Mammary epithelial cell (primary cell): ENCODE measurements around the gene SMTNL1.

ENCODE experiments used
- CTCF ChIP-seq, 2 donors: IDR thresholded peaks in 1 of 2; conservative IDR thresholded peaks in 1 of 2; 2 replicates each; pipeline ENCODE4 v1.5.1; 2011 to 2012; ENCODE audit warnings: inconsistent platforms in 2 of 2, low read length in 2 of 2, mild to moderate bottlenecking in 2 of 2, control low read depth in 1 of 2, low read depth in 1 of 2; ENCODE audit not compliant: insufficient read depth in 1 of 2; ENCODE audit errors: extremely low read depth in 1 of 2
- EZH2 ChIP-seq: IDR thresholded peaks from 2 replicates; pipeline ENCODE4 v1.6.1; 2012; ENCODE audit warnings: low read length, inconsistent platforms, borderline replicate concordance

DNA sequence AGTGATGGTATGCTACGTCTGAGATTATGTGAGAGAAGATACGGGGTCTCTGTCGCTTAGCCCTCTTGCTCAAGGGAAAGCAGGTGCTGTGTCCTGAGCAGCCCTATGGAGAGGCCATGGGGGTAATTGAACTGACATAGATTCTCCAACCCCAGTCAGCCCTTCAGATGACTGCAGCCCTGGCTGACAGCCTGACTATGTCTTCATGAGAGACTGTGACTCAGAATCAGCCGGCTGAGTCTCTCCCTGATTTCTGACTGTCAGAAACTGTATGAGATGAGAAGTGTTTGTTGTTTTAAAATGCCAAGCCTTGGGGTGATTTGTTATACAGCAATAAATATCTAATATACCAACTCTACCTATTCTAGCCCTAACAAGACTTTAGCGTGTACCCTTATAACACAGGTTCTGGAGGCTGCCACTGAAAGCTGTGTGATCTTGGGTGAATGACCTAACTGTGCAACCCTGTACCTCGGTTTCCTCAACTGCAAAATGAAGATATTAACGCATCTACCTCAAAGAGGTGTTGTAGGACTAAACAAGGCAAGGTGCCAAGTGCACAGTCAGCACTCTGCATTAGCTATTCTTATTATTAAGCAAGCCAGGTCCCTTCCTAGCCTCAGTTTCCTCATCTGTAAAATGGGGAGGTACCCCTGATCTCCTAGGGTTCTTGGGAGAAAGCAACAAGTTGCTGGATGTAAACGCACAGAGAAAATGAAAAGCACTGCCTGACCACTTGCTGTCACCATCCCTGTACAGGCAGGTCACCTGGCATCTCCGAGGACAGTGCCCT is 46.7 kb upstream of the SMTNL1 start:
- TF ChIP-seq CTCF (conservative IDR thresholded peaks at IDR 0.05 in 1 of 2, IDR thresholded peaks at IDR 0.05 in 1 of 2; ENCODE audit: extremely low read depth in 1 of 2, insufficient read depth in 1 of 2, low read depth in 1 of 2, low read length in 2 of 2): no peak
- TF ChIP-seq EZH2: no peak
